IPS DF 4.7 (cell line): ENCODE data around the gene MRPL12.

Source experiments
- DNase-seq: peaks from one replicate; pipeline ENCODE4 v3.0.0-alpha.2; 2013; ENCODE audit warnings: low spot score; ENCODE audit errors: extremely low read depth

MRPL12 gene

GRCh38 chr17:81701288-81702071 lies 1.7 kb upstream of the MRPL12 start:
- DNase-seq: no peak

- no peak for DNase-seq
Measured at GRCh38 chr17:81703747-81704654, 834 bp downstream of the MRPL12 start.

- DNase-seq: no peak
Measured at GRCh38 chr17:81705518-81706231, 2.5 kb downstream of the MRPL12 start.

- no peak for DNase-seq
Measured at GRCh38 chr17:81706232-81706611, 3.1 kb downstream of the MRPL12 start.

- DNase-seq: no peak
Measured at GRCh38 chr17:81706757-81707624, 3.8 kb downstream of the MRPL12 start.

GRCh38 chr17:81707725-81708646 lies 4.8 kb downstream of the MRPL12 start:
- DNase-seq: no peak

- DNase-seq: no peak
Measured at GRCh38 chr17:81708739-81709185, 5.6 kb downstream of the MRPL12 start.

- DNase-seq: no peak
Measured at GRCh38 chr17:81710514-81711308, 7.5 kb downstream of the MRPL12 start.

- DNase-seq: no peak
Measured at GRCh38 chr17:81711814-81712467, 8.8 kb downstream of the MRPL12 start, which contains the start of gene SLC25A10. Gene SLC25A10, plus strand, starts transcription at chr17:81712284. Its CDS starts 143 bp downstream, at chr17:81712427.

GRCh38 chr17:81712468-81713003 lies 9.4 kb downstream of the MRPL12 start:
- no peak for DNase-seq

GRCh38 chr17:81713004-81713555 lies 9.9 kb downstream of the MRPL12 start:
- no peak for DNase-seq

- DNase-seq: no peak
Measured at GRCh38 chr17:81713556-81714411, 10.6 kb downstream of the MRPL12 start.

GRCh38 chr17:81714412-81715106 lies 11.4 kb downstream of the MRPL12 start:
- DNase-seq: no peak

GRCh38 chr17:81715107-81715871 lies 12.1 kb downstream of the MRPL12 start:
- no peak for DNase-seq
